ENCODE results near the gene TGFB1I1.

Gene TGFB1I1

DNA sequence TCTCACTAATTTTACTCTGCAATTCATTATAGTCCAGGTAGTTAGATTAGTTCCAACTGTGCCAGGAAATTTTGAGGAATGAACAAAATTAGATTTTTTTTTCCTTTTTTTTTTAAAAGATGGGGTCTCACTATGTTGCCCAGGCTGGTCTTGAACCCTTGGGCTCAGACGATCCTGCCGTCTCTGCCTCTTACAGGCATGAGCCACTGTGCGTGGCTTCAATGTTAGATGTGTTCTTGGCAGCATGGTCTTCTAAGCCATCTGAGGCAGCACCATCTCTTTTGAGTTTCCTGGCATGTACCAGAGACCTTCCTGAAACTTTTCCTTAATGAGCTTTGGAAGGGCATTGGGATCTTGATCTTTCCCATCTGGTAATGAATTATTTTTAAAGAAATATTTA is 53.2 kb downstream of the TGFB1I1 start:
- Histone ChIP-seq H3K36me3 (ENCODE audit: insufficient read depth, low read length) (no peaks in the 10 kb centered on the region), H3K4me3 (ENCODE audit: low read length) (no peak overlapping the region), H3K27ac (ENCODE audit: low read depth, low read length) (no peak overlapping the region), H3K4me1 (ENCODE audit: insufficient read depth, low read length) (peaks cover 17% of the 10 kb centered on the region; the same call in 1 of the 2 replicates), H3K27me3 (ENCODE audit: insufficient read depth, low read length) (peaks cover 27% of the 10 kb centered on the region), H3K9ac (ENCODE audit: low read depth, low read length) (no peak overlapping the region), H3K9me3 (ENCODE audit: insufficient read depth, low read depth, low read length) (no peaks in the 10 kb centered on the region)
- WGBS, result 94% methylated on average over 3 of the region's 3 CpGs

Data from HUES64 (cell line).